HS-5 (cell line): Measurements from ENCODE around the gene CELF2.

Experiments
- DNase-seq: peaks from one replicate; pipeline ENCODE4 v3.0.0-alpha.2; 2012; ENCODE audit warnings: low read depth

Gene CELF2

DNA sequence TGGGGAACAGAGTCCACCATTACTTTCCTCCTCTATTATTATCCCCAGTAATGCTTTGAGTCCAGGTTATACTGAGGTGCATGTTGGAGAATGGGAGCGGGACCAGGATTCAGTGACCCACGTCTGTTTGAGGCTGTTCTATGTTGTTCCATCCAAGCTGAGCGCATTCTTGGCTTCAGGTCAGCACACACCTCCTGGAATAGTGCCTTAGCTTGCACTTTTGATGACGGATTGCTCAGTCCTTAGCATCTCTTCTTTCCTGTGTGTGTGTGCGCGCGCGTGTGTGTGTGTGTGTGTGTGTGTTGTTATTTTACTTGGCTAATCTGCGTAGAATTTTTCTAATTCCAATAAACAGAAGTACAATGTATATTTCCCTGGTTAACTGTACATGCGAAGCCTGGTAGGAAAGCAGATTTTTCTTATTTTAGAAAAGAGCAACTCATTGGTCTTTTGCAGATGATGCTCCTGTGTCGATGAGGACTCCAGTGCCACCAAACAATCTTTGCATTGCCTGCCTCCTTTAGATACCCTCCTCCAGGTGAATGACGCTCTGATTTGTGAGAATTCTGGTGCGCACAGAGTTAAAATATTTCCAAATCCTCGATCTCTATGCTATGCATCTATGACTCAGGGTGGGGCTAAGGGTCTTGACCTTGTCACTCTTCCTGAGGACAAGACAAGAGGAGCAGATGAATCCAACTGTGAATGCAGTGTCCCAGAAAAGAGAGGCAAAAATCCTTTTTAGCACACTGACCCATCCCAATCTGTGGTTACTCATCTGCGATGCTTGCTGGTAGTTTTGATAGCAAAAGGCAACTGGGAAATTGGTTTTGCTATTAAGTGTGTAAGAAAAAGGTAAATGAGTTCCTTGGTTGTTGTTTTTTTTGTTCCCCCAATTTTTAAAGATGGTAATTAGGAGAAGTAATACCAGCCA is 13.3 kb upstream of the CELF2 start:
- DNase-seq = no peak

DNA sequence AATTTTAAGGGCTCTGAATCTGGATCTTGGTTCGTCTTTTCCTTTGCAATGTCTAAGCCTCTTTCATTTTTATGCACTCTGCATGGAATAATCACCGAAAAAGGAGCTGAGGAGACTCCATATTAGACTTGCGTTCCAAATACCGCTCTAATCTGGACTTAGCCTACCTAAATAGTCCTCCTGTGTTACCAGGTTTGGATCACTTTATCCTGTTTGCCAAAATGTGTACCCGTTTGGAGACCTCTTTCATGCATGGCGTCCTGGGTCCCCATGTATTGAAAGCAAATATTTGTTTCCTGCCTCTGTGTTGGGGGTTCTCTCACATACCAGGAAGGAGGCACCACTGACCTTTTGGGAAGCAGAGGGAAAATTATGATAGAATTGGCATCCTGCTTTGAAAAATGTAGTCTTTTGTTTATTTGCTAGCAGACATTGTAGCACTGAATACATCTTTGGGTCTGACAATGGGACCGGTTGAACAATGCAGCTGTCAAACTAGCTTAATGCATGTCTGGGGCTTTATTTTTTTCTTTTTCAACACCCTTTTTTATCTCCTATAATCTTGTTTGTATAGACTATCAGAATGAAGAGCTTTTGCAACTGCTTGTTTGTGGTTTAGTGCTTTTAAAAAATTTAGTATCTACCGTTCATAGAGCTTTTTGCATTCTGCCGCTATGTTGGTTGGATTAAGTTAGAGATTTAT is 11.8 kb upstream of the CELF2 start:
- DNase-seq = no peak

DNA sequence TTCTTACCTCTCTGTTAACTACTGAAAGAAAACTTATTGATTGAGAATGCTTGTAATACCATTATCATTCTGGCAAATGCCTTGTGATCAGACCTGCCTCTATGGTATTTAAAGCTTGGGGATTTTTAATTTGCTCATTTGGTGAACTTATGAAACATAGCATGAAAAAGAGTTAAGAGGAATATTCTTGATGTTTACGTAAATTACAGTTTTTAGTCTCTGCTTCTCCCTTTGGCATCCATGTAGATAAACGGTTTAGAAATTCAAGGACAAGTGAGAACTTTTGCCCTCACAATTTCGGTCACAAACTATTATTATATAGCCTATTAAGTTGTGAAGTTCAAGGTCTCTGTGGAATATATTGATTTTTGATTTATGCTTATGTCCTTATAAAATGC is 11.2 kb upstream of the CELF2 start:
- DNase-seq = no peak

DNA sequence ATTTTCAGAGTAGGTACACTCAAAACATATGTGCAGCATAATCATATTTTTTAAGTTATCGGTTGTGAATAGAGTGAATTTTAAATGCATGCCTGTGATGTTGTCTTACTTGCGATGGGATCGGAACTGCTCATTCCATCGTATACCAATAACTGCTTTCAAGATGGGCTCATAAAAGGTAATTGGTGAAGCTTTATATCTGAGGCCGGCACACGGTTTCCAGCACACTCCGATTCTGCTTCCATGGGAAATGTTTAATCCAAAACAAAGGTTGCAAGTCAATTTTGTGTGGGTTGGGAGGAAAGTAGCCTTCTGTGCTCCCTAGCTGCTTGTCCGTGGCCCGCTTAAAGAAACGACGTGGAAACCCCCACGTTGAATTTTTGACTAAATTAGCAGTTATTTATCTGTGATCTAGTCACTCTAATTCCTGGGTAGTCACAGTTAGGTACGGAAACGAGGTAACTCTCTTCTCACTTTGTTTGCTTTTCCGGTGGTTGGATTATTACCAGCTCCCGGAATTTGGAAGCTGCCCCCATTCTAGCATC is 10.1 kb upstream of the CELF2 start:
- no peak for DNase-seq

DNA sequence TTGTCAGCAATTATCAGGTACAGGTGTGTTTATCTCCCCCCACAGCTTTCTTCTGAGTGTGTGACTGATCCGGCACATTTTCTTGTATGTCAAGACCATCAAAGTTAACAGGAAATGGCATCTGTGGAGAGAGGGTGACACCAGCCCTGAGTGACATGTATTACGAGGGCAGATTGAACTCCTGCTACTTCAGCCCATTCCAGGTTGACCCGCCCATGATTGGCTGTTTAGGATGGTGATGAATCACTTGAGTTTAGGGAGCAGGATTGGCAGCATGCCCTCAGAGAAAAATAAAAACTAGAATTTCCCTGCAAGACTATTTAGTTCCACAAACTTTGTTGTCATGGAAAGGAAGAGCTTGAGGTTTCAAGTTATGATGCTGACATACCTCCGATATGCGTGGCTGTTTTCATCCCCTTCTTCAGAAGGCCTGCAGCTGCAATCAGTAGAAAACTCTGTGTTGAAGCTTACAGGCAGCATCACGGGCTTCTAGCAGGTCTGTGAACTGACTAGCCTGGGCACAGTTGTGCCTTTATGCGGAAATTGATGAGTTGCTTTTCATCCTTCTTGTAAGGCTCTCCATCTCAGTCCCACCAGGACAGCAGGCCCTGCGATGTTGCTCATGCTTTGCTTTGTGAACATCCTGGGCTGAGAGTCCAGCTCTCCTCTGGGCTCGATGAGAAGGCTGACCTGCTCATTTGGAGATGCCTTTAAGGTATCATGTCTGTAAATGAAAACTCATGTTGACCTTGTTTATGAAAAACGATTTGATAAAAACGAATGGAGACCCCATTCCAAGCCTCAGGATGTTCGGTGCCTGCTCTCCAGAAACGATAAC is 8.0 kb upstream of the CELF2 start:
- DNase-seq = no peak

DNA sequence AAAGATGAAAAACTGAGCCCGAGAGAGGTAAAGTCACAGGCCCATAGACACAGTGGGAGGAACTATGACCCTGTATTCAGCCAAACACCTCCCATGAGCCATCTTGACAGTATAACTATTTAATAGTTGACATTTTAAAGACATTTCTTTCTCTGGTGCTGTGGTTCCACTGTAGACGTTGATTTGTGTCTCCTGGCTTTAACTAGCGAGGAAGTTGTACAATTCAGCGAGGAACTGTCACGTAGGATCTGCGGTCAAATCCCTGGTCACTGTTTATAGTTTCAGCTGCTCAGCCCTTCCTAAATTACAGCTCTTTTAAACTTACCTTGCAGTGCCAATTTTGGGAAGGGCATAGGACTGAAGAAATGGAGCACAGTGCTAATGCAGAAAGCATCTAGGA is 7.1 kb upstream of the CELF2 start:
- no peak for DNase-seq

DNA sequence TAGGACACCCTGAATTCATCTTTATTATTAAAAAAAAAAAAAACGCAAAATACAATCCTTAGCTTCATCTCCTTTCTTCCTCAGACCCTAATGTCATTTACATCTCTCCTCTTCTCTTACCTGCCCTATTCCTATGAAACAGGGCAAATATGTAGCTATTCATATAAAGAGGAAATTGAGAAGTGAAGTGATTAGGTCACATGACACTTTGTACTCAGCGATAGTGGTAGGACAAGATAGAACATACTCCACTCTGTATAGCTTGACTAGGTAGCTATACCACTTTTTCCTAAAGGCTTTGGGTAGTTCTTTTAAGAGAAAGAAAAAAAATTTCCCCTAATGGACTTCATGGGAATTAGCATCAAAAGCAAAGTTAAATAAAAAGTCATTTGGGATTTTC is 6.2 kb upstream of the CELF2 start:
- DNase-seq = no peak

DNA sequence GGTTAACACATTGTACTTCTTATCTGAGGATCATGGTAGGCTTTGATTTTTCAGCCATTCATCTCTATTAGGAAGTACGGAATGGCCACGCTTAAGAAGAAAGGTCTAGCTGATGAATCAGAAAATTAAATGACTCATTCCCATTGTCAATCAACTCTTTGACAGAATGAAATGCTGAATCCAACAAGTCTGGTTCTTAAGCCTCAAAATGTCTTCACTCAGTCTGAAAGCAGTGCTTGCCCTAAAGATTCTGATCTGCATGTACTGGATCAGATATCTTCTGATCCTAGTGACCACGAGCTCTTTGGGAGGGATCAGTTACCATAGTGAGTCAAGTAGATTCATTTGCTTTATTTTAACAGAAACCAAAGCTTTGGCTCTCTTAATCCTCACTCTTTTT is 5.7 kb upstream of the CELF2 start:
- no peak for DNase-seq

DNA sequence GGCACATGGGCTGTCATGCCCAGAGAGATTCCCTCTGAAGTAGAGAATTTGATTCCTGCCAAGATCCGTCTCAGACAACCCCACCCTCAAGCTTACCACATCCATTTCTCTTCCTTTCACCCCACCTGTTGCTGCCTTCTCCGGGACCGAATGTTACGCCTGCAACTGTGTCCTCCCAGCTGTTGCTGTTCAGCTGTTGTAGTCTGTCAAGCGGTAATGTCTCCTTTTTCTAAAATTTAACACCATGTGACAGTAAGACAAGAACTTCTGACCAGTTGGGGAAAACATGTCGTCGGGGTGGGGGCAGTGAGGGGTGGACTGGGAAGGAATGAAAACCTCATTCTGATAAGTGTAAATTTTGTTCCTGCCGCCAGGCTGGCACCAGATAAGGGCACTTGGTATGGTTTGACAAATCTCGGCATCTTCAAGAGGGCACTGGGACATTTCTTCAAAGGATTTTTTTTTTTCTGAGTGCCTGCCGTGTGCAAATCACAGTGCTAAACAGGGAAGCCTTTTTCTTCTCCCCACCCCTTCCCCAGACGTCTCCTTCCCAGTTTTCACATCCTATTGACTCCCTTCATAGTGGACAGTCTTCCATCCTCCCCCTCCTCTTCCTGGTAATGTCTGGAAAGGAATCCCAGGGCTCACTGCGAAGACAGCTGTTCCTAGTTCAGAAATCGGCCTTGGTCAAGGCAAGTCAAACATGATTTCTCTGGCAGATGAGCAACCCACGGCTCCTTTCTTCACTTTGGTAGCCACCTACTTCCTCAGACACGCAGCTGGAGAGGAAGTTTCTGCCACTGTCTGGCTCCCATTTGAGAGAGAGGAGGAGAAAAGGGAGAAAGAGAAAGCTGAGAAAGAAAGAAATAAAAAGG is 5.0 kb upstream of the CELF2 start:
- DNase-seq = no peak

DNA sequence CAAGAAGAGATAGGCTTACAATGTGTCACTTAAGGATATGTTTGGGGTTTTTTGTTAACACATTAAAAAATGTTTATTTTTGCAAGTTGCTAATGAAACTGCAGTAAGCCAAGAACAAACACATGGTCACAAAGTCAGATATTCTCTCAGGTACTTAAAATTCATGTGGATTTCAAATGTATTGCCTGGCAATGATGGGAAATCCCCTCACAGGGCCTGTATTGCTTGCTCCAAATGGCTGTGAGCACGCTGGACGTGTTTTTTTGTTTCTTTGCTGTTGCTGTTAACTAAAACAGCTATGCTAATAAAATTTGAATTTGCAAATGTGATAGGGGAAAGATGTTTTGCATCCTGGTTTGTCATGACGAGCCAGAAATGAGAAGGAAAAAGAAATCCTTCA is 3.8 kb upstream of the CELF2 start:
- no peak for DNase-seq

DNA sequence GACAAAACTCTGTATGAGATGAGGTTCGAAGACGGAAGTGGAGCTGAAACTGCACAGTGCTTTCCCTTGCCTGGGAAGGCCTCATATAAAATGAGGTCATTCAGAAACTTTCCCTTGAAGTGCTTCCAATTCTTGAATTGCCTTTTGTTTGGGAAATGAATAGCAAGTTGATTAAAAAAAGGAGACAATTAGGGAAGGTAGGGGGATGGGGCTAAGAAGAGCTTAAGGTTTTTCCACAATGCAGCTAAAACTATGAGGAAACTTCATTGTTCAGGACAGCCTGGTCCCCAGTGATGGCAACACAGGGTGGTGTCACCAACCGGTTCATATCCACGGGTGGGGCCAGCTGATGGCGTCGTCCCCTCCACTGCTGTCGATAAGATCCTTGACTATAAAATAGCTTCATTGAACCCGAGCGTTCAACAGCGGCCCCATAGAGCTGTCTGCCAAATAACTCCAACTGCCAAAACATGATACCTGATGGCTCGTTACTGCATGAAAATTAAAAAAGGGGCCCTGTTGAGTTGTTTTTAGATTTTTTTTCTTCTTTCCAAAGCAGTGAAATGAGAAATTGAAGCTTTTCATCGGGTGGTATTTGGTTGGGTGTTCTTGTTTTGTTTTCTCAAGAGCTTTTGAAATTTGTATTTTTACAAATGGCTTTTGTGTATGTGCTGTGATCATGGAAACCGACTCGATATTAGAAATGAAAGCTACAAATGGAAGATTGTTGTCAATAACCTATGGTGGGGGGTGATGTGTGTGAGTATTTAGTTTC is 2.8 kb upstream of the CELF2 start:
- DNase-seq = no peak

DNA sequence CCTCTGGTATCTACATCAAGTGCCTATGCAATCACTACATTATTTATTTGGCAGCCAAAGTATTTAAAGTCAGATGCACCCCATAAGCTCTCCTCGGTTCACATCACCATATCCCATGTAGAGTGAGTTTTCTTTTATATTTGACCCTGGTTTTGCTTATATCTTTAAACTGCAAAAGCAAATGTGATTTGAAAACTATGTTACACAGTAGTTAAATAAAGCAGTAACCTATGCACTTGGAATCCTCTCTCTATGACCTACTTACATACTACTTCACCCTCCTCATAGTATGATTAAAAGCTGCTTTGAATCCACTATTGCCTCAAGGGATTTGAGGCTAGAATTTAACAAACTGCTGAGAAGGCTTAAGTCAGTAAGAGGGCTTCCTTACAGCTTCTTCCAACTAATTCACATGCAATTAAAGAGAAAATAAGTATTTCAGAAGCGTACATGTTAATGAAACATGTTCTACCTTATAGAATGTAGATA is 2.2 kb upstream of the CELF2 start:
- no peak for DNase-seq

DNA sequence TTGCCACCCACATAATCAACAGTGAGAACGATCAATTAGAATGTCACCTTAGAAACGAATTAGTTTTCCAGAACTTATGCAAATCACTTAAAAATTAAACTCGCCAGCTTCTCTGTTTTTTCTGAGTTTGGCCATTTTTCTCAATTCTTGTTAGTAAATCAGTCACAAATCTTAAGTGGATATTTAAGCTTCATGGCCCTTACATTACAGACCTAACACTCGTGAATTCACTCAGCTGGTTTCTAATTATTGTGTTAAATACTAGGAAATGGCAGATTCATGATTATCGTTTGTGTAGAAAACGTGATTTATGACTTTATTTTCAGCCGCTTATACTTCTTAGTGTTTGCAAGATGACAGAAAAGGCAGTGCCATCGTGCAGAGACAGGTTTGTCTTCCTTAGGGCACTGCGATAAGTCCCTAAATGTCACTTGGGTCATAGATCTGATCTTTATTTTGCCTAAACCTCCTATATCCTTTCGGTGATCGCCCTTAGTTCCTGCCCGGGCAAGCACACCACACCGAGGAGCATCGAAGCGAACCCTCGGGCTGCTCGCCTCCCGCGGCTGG is 587 bp upstream of the CELF2 start:
- DNase-seq = no peak

DNA sequence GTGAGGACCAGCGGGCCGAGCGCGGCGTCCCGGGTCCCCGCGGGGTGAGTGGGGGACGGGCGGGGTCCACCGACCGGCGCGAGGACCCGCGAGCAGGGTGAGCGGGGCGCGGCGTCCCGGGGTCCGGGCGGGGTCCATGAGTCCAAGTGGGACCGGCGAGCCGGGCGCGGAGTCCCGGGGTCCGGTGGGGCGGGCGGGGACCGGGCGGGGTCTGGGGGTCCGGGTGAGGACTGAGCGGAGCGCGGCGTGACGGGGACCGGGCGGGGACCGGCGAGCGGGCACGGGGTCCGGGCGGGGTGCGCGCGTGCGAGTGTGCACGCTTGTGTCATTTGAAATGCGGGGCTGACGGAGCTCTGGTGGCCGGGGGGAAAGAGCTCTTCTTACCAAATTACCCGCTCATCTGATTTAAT is 765 bp downstream of the CELF2 start:
- no peak for DNase-seq

DNA sequence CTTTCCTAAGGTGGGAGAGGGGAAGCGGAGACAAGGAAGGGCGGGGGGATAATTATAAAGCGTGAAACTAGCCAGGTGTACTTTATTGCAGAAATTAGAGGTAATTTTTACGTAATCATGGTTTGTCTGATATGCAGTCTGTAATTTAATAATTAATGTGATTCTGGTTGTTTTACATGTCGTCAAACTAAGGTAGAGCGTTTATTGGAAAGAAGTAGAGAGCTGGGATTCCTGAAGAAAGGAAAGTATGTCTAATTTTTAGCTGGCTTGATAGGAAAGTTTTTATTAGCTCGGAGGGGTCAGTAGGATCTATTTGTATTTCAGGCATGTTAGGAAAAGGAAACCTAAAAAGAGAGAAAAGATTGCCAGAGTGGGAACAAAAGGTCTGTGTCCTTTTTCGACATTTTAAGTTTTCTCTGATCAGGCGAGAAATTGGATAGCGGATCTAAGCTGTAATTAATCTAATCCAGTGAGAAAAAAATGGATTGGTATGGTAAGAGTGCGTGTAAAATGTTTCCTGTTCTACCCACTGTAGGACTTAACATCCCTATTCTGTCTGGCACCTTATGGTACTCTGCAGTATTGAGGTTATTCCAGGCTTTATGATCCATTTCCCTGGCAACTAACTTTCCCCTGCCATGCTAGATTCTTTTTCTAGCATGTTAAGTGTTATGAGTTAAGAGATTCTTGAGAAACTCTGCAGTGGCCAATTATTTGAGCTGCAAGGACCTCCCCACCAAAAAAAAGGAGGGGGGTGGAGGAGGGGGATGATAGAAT is 1.4 kb downstream of the CELF2 start:
- no peak for DNase-seq

DNA sequence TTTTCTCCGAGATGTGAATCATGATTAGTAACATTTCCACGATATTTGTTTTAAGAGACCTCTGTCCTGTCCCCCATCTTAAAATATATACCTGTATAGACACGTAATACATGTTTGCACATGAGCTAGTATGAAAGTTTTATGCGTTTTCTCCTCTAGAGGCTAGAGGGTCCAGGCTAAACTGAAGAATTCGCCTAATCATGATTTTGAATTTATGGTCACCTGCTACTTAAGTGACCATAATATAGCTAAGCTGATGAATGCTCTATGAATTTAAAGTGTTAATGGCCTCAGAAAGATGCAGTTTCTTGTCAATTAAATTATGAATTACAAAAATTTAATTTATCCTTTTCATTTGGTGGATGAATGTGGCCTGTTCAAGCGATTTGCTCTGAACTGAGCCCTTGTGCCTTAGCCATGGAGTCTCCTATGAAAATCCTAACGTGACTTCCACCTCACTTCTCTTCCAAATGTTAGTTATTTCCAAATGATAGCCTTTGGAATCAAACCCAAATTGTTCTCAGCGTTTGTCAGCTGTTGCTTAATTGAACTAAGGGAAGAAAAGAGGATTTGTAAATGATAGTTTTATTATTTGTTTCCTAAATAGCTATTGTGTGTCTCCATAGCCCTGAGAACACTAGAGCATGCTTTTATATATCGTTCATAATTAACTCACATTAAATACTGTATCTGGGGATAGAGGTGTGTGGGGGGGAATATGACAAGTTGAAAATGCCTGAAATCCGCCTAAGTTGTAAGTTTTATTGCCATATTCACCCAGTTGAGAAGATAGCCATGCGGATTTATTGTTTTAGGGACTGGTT is 2.3 kb downstream of the CELF2 start:
- DNase-seq = no peak

DNA sequence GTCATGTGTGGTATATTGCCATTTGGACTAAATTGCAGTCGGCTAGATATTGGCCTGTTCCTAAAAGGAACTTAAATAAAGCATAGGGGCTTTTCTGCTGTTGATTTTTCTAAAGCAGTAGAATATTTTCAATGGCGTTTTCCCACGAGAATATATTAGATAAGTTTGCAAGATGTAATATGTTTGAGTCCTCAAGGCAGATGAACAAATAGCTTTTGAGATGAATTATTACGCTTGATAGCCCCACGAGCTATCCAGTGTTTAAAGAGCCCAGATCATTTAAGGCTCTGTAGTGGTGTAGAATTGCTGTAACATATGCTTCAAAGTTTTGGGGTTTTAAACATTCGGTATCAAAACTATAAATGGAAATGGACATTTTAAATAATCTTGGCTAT is 2.9 kb downstream of the CELF2 start:
- DNase-seq = no peak

DNA sequence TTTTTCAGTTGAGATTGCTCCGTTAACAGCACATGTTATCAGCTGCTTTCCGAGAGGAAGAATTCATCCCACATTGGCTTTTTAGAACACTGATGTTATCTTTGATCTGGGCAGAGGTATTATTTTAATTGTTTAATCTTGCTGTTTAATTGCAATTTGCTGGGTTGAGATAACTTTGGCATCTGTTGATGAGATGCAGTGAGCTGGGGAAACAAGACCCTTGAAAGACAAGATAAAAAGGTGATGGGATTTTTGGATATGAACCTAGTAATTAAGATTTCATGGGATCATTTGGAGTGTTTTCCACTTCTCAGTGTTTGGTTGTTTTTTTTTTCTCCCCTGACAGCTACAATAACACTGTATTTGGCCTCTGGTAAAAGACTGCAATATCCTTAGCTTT is 4.5 kb downstream of the CELF2 start:
- DNase-seq = no peak
